Fibroblast of skin of right quadriceps (primary cell): ENCODE measurements around the gene PRELID3B.
"Not testable (repeated sequence)": the region's sequence is repeated elsewhere in the genome, so short reads cannot be mapped to it uniquely, and the experiment has no call there.

Source experiments
- DNase-seq: peaks from one replicate; pipeline ENCODE4 v3.0.0-alpha.2; 2013

PRELID3B gene

DNA sequence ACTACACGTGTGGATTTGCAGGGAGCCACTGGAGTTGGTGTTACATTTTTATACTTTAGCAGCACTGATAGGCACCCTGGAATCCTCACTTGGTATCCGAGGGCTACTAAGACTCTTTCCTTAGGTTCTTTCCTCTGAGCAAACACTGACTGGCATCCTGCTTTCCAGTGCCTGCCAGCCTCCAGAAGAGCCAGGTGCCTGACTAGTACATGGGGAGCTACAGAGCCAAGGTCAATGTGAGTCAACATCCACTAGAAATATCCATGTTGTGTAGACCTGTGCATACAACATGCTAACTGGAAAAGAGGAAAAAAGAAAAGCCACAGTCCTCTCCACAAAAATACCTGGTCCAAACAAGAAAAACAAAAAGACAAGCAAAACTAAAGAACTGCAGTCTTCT is 17.5 kb downstream of the PRELID3B start:
- DNase-seq, result no peak

DNA sequence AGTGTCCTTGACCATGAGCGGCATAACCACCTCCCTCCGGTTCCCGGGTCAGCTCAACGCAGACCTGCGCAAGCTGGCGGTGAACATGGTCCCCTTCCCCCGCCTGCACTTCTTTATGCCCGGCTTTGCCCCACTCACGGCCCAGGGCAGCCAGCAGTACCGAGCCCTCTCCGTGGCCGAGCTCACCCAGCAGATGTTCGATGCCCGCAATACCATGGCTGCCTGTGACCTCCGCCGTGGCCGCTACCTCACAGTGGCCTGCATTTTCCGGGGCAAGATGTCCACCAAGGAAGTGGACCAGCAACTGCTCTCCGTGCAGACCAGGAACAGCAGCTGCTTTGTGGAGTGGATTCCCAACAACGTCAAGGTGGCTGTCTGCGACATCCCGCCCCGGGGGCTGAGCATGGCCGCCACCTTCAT is 18.5 kb downstream of the PRELID3B start:
- DNase-seq, result no peak

DNA sequence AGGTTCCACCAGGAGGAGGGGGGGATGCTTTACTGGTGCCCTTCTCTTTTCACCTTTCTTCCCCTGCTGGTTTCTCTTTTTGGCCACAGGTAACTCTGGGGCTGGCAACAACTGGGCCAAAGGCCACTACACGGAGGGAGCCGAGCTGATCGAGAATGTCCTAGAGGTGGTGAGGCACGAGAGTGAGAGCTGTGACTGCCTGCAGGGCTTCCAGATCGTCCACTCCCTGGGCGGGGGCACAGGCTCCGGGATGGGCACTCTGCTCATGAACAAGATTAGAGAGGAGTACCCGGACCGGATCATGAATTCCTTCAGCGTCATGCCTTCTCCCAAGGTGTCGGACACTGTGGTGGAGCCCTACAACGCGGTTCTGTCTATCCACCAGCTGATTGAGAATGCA is 19.0 kb downstream of the PRELID3B start:
- no peak for DNase-seq

DNA sequence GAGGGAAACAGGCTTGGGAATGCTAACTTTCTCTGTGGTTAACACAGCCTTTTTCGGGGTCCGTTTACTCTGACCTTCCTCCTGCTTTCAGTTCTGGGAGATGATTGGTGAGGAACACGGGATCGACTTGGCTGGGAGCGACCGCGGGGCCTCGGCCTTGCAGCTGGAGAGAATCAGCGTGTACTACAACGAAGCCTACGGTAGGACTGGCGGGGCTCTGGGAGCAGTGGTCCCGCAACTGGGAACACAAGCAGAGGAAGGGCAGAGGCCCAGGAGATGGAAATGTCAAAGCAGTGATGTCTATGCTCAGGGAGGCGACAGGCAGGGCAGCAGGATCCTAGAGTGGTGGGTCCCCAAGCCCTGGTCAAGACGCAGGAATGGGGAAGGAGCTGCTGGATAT is 19.8 kb downstream of the PRELID3B start:
- no peak for DNase-seq

DNA sequence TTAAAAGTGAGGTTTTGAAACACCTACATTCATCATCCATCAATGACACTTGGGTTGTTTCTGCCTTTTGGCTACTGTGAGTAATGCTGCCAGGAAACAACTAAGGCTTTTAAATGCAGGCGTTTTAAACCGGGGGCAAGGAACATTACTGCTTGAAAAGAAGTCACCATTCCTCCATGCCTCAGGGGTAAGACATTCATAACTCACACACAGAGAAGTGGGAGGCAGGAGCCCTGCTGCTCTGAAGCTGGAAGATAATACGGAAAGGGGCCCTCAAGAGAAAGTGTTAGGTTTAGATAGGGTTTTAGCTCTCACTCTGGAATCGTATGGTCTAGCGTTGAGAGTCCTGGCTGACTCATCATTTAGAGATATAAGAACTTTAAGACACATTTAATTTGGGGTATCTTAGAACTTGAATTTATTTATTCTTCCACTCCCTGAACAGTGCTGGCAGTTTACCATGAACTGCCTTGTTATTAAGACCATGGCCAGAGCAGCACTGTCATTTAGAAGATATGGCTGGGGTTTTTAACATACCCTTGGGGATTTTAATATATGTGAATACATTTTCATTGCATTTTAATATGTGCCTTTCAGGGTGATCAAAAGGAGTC is 21.5 kb downstream of the PRELID3B start:
- peak; percentile 47 for DNase-seq

DNA sequence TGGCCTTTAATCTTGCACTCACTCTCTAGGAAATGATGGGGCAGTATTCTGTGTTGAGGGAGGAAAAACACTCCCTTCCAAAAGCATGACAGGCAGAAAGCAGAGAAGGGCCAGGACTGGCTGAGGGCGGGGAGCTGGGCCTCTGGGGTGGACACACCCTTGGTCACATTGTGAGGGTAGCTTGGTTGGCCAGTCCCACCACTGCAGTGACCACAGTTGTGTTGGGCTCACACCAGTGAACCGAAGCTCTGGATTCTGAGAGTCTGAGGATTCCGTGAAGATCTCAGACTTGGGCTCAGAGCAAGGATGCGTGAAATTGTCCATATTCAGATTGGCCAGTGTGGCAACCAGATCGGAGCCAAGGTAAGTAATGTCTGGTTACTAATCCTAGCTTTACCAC is 23.4 kb downstream of the PRELID3B start, which contains the start of gene TUBB1:
TSS of gene TUBB1 (plus strand) at position 213 of the 400 bp plus-strand sequence. CDS start at position 307, 94 bp downstream.
- DNase-seq, result no peak

DNA sequence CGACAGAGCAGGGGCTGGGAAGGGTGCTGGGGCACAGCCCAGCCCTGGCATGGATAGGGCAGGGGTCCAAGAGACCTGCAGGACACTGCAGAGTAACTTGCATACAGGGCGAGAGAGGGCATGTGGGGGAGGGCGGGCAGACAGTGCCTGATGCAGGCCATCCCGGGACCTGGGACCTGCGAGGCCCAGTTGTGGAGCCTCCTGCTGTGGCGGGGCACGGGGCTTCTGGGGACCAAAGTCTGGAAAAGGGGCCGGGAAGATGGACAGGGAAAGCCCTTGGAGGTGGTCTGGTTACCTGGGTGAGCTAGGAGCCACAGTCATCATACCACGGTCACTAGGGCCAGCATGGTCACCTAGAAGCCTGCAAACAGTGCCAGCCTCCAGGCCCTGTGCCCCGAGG is 23.8 kb downstream of the PRELID3B start:
- DNase-seq, result no peak

DNA sequence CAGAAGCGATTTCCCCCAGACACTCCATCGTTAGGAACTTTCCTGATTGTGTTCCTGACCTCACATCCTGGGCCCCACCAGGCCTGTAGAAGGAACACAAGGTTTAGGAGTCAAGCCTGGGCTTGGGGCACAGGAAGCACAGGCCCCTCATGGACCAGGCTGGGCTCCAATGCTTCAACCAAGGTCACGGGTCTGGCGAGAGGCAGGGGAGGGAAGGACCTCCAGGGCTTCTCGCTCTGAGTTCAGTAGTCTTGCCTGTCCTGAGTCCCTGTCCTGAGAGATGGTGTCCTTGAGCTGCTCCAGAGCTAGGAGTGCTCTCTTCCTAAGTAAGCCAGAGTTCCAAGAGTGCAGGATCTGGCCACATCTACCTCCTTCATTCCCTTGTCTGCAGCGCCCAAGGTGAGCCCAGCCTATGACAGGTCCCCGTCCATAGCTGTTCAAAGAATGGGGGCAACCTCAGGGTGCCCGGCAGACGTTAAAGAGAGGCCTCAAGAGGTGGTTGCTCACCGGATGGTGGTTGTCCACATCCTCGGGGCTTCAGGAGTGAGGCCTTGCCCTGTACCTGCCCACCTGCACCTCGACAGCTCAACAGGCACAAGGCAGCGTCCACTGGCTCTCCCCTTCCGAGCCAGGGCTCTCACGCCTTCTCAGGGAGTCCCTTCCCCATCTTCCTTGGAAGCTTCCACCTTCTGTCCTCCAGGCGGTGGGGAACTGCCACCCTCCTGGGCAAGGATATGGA is 24.9 kb downstream of the PRELID3B start:
- no peak for DNase-seq

DNA sequence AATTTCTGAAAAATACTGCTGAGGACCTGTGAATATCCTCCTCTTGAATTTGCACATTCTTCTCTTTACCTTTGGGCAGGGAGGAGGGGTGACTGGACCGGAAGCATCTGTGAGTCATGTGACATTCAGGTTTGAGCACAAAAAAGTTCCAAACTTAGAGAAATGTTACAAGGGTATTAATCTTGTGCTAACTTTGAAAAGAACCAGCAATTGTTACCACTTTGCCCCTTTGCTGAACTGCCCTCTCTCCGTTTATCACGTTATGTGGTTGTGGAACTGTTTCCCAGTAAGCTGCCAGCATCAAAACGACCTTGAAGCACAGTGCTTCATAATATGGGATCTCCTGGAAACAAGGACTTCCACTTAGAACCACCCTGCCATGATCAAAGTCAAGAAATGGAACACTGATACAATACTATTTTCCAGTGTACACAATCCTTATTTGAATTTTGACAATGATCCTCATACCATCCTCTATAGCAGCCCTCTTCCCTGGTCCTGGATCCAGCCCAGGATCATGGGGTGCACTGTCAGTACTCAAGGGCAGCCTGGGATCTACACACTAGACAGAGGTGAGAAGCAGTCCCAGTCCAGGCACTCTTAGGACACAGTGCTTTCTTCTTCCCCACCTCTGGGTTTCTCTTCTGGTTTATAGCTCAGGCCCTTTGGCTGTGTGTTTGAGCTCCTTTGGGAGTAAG is 25.6 kb downstream of the PRELID3B start:
- no peak for DNase-seq

DNA sequence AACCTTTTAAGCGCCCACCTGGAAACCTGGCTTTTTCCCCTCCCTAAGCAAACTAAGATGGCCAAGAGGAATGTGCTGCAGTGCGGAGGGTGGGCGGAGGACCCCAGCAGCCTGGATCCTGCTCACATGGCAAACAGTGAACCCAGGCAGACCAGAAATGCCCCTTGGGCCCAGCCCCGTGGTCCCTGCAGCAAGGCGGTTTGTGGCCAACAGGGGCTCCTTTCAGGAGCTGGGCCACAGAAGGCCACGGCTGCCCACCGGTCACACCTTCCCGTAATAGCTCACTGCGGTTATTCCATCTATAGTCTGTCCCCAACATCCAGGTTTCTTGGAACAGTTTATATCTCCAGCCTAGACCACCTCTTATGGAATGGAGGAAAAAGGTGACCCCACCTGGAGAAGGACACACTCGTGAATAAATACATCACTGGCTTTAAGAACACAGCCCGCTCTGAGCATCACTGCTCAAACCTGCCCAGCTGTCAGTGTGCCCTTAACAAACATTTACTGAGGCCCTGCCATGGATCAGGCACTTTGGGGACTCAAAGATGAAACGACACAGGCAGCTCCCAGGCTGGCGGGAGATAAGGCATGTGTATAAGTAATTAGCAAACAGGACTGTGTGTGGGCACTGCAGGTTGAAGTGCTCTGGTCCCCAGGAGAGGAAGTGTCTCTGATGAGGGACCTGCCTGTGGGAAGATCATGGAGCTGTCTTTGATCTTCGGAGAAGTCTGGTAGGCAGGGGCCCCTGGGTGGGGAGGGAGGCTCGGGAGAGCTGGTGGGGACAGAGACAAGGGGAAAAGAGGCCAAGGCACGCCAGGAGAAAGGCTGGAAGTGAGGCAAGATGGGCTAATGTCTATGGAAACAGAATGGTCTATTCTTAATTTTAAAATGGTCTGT is 26.5 kb downstream of the PRELID3B start:
- DNase-seq, result no peak

DNA sequence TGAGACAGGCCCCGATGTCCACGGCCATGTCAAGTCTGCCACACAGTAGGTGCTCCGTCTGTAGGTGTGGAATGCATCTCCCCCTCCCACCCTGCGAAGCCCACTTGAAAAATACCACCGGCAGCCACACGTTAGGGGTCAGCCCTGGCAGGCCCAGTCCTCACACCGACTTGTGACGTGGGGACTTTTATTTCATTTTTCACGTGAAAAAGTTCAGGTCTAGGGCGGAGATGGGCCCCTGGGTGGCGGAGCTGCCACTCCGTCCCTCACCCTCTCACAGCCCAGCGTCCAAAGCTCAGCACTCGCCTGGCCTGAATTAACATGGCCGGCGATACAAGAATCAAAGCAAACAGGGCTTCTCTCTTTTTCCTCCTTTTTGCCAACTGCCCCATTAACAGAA is 27.2 kb downstream of the PRELID3B start:
- DNase-seq, result no peak

DNA sequence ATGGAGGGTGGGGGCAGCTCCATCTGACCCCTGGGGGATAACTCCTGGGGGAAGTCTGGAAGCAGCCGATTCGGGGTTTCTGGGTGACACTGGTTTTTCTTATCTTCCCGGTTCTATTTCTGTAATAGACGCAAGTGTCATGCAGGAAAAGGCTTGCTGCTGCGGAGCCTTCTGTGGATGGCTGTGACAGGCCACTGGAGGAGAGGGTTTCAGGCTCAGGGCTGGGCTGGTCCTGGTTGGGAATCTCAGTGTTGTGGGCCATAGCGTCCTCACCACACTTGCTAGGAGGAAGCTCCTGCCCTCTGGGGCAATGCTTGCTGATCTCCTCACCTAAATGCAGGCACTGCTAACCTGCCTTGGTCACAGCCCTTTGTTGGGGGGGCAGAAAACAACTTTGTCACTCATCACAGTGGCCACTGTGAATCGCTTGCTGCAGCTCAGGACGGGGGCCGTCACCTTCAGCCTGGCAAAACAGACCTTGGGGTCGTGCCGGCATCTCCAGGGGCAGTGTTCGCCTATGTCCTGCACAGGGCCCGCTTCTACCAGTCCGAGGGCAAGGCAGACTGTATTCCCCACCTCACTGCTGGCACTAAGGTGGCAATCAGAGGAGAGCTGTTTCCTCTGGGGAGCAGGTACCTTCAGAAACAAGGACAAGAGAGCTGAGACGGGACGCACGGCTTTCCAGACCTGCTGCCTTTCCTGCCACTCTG is 27.8 kb downstream of the PRELID3B start:
- DNase-seq, result no peak

DNA sequence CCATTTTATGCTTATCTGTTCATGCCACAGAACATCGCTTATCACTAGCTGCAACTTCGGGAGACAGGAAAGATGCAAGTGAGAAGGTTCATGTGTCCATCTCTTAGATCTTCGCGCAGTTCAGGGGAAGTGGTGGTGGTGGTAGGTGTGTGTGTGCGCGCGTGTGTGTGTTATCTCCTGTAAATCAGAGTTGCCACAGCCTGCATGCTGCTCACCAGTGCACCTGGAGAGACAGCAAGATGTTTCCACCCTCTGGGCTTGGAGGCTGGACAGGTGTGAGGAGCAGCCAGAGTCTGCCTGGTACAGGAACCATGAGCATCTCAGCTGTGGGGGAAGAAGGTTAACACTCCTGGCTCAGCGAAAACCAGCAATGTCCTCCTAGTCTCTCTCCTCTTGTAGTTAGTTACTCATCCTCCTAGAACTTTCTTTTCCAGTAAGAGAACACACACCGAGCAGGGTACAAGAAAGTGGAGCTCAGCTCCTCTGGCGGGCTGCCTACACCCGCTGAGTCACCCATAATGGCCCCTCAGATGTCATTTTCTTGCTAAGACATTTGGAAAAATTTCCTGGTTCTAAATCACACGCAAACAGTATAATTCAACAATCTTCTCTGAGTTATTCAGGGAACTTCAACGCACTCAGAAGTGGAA is 28.5 kb downstream of the PRELID3B start:
- no peak for DNase-seq

DNA sequence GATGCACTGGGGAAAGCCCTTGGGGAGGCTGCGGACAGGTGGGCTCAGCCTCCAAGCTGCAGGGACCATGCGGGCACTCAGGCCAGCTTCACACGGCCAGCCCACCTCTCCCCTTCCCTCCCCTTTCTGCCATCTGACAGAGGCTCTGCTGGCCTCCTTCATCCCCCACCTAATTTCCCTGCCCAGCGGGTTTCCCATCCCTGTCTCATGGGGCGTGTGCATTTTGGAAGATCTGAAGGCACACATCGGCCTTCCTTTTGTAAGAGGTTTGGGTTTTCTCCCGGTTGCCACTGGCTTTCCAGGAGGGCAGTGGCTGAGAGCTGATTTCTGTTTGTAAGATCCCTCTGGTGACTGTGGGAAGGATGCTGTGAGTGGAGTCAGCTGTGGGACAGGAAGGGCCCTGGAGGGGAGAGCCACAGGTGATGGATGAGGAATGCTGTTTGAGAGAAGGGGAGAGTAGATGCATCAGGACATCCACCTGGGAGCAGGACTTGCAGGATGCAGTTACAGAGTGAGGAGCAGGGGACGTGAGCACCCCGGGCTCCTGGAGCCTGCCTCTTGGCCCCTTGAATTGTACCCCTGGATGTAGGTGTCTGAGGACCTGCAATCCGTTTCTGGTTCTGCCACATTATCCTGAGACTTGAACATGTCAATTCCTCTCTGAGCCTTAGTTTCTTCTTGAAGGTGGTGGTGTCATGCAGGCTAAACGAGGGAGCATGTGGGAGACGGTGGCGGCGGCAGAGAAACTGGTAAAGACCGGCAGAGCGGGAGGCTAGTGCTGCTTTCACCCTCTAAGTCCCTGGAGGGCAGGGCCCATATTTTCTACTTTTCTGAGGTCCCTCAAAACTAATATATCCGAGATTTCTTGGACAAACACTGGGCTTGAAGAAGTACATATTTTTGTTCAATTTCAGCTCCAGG is 29.3 kb downstream of the PRELID3B start:
- no peak for DNase-seq

DNA sequence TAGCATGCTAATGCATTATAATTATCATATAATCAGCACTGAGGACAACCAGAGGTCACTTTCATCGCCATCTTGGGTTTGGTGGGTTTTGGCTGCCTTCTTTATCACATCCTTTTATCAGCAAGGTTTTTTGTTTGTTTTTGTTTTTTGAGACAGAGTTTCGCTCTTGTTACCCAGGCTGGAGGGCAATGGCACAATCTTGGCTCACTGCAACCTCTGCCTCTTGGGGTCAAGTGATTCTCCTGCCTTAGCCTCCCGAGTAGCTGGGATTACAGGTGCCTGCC is 30.8 kb downstream of the PRELID3B start:
- DNase-seq, result not testable (repeated sequence)

DNA sequence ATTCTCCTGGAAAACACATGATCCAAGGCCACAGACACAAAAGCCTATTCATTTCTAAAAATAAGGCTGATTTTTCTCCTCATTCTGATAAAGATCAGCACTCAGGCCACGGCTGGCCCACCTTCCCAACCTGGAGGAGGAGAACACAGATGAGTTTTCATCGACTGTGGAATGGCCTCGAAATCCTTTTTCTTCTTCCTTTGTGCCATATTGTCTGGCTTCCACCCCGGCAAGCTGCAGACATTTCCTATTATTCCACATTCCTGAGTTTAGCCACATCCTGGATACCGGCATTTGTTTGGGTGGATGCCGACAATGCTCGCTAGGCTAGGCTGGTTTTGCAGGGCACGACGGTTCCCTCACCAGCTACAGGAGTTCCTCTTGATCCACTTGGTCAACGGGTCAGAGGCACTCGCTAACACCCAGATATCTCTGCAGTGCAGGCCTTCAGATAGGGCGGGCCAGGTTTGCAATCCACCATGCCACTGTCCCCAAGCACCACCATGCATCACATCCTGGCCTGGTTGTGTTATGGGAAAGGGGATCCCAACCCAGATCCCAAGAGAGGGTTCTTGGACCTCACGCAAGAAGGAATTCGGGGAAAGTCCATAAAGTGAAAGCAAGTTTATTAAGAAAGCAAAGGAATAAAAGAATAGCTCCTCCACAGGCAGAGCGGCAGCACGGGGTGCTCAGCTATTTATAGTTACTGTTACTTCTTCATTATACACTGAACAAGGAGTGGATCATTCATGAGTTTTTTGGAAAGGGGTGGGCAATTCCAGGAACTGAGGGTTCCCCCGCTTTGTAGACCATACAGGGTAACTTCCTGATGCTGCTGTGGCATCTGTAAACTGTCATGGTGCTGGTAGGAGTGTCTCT is 31.4 kb downstream of the PRELID3B start:
- DNase-seq, result peak; percentile 92

DNA sequence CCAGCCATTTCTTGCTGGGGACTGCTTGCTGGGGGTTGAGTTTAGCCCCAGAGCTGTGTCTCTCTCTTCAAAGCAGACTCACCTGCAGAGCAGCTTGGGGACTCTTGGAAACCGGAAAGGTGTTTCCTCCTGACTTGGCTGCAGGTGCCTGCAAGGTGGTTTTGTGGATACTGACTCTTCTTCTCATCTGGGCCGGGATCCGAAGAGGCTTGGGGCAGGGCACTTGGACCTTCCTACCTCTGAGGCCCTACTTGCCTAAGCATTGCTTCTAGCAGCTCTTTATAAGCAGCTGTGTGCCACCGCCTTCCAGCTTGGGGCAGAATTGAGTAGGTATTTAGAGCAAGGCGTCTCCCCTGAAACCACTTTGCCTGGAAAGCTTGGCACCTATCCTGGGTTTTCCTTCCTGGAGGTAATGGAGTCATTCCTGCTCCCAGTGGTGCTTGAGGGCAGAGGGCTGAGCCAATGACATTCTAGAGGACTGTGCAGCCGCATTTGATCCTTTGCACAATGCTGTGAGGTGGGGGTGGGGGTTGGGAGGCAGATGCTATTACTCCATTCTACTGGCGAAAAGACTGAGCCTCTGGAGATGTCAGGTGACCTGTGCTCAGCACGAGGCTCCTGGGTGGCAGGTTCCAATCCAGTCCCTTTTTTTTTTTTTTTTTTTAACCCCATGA is 32.1 kb downstream of the PRELID3B start:
- no peak for DNase-seq

DNA sequence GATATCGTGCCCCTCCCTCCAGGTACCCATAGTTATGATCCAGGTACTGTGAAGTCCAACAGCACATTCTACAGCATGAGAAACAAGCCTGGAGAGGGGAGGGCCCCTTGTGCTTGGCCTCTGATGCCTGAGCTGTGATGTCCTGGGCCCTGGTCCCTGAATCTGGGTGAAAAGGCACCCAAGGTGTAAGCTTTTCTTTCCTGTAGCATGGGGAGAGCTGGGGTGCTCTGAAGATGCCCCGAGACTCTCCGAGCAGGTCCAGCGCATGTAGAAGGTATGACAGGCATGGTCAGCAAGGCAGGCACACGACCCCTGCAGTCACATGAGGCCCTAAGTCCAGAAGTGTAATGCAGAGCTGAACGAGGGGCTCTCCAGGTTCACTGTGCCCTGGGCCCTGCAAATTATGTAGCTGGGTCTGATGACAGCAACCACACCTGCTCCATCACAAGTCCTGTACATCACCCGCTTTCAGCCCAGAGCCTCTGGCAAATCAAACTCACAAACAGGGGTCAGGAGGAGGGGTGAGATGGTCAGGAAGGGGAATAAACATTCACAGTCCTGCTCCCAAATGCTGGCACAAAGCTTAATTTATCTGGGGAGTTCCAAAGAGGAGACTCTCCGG is 33.8 kb downstream of the PRELID3B start:
- DNase-seq, result no peak
